Neural progenitor cell (in vitro differentiated cells): ENCODE data around the gene PEX7.

Experiments
- CTCF ChIP-seq: fragments of 200-600 bp; sonication (generic); IDR thresholded peaks from 2 replicates; pipeline ENCODE4 v1.5.1; 2017; ENCODE audit warnings: antibody characterized with exemption, mild to moderate bottlenecking
- EZH2 ChIP-seq: fragments of 200-600 bp; sonication (generic); IDR thresholded peaks from 2 replicates; pipeline ENCODE4 v1.6.1; 2017; ENCODE audit warnings: antibody characterized with exemption, mild to moderate bottlenecking, moderate library complexity

- TF ChIP-seq CTCF (no peak), EZH2 (no peak)
These were observed 74.7 kb downstream of the PEX7 start for GRCh38 chr6:136897071-136897470.
